Measurements from ENCODE around the gene SEMA3G. TPM values are rescaled to one million over a fixed set of nuclear protein-coding genes. Genes with fewer than 3 reads are reported as not detected.

The SEMA3G gene
- total RNA-seq, 1 donor from 2014 or later, result 9.2 TPM

- no peak overlapping the region for H3K4me3 ChIP-seq
- H3K9me3 ChIP-seq (replicated peaks), result no peaks in the 10 kb centered on the region
- no peaks in the 10 kb centered on the region for H3K36me3 ChIP-seq
- H3K27me3 ChIP-seq (ENCODE audit: low read depth), result no peaks in the 10 kb centered on the region
- no peak for TF ChIP-seq CTCF (IDR thresholded peaks at IDR 0.05; ENCODE audit: borderline replicate concordance)
- H3K4me1 ChIP-seq, result peaks cover 62% of the 10 kb centered on the region
- DNase-seq, result peak; percentile 17
- H3K27ac ChIP-seq (replicated peaks), result peak overlapping the region; percentile 79
- intact Hi-C loops (cut with micrococcal nuclease), result no loop called here
Measured at GRCh38 chr3:52429779-52430415, 15.0 kb downstream of the SEMA3G start.

- H3K4me3 ChIP-seq, result no peak overlapping the region
- H3K27ac ChIP-seq (replicated peaks), result peak overlapping the region; percentile 79
- H3K9me3 ChIP-seq (replicated peaks), result no peaks in the 10 kb centered on the region
- DNase-seq, result no peak
- no peaks in the 10 kb centered on the region for H3K36me3 ChIP-seq
- H3K27me3 ChIP-seq (ENCODE audit: low read depth), result no peaks in the 10 kb centered on the region
- intact Hi-C loops (cut with micrococcal nuclease), result no loop called here
- TF ChIP-seq CTCF (IDR thresholded peaks at IDR 0.05; ENCODE audit: borderline replicate concordance), result no peak
- H3K4me1 ChIP-seq, result peaks cover 54% of the 10 kb centered on the region
Measured at GRCh38 chr3:52429031-52429430, 15.9 kb downstream of the SEMA3G start.

- Histone ChIP-seq H3K4me3 (no peak overlapping the region), H3K36me3 (no peaks in the 10 kb centered on the region), H3K27me3 (ENCODE audit: low read depth) (no peaks in the 10 kb centered on the region), H3K4me1 (peaks cover 47% of the 10 kb centered on the region), H3K27ac (replicated peaks) (peak overlapping the region; percentile 79), H3K9me3 (replicated peaks) (no peaks in the 10 kb centered on the region)
- peak; percentile 50 for DNase-seq
- peak; percentile 87 for TF ChIP-seq CTCF (IDR thresholded peaks at IDR 0.05; ENCODE audit: borderline replicate concordance)
- intact Hi-C loops (cut with micrococcal nuclease), result no loop called here
Measured at GRCh38 chr3:52428151-52429005, 16.5 kb downstream of the SEMA3G start.

- Histone ChIP-seq H3K27me3 (ENCODE audit: low read depth) (no peaks in the 10 kb centered on the region), H3K9me3 (replicated peaks) (no peaks in the 10 kb centered on the region), H3K4me1 (no peaks in the 10 kb centered on the region), H3K36me3 (no peaks in the 10 kb centered on the region), H3K4me3 (no peak overlapping the region), H3K27ac (replicated peaks) (no peak overlapping the region)
- TF ChIP-seq CTCF (IDR thresholded peaks at IDR 0.05; ENCODE audit: borderline replicate concordance), result no peak
- intact Hi-C loops (cut with micrococcal nuclease), result no loop called here
- no peak for DNase-seq
Measured at GRCh38 chr3:52423173-52423572, 21.7 kb downstream of the SEMA3G start.

- Histone ChIP-seq H3K9me3 (replicated peaks) (no peaks in the 10 kb centered on the region), H3K36me3 (no peaks in the 10 kb centered on the region), H3K4me3 (no peak overlapping the region), H3K4me1 (no peaks in the 10 kb centered on the region), H3K27me3 (ENCODE audit: low read depth) (no peaks in the 10 kb centered on the region), H3K27ac (replicated peaks) (no peak overlapping the region)
- intact Hi-C loops (cut with micrococcal nuclease), result no loop called here
- DNase-seq, result no peak
- TF ChIP-seq CTCF (IDR thresholded peaks at IDR 0.05; ENCODE audit: borderline replicate concordance), result no peak
Measured at GRCh38 chr3:52422669-52423068, 22.2 kb downstream of the SEMA3G start.
